Choroid plexus epithelial cell (primary cell): Measurements from ENCODE around the gene ZFHX3.

Experiments used
- DNase-seq: peaks from one replicate; pipeline ENCODE4 v3.0.0-alpha.2; 2010; ENCODE audit warnings: low read depth
- H3K4me3 ChIP-seq: 2 replicates; pipeline ENCODE4 v1.5.1; 2011; ENCODE audit warnings: low read depth, mild to moderate bottlenecking, control low read depth, low read length, moderate library complexity
- TF ChIP-seq, protein P1 (sequence below): conservative IDR thresholded peaks from 2 replicates; pipeline ENCODE4 v1.5.1; 2011; ENCODE audit warnings: low read depth, mild to moderate bottlenecking, control low read depth, inconsistent platforms, low read length, moderate library complexity

ZFHX3 gene

DNA sequence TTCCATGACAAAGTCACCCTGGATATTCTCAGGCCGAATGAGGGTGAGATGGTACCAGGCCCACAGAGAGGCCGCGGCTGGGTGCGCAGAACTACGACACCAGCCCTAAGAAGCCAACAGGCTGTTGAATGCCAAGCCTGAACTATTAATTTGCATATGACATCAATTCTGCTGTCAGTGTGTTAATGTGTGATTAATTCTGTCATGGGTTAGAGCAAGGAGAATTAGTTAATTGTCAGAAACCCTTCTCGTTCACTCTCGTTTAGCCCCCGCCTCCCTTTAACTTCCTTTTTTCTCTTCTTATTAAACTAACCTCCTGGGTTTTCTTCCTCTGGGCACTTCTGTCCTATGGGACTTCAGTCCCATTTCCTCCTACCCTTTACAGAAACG lies 123.4 kb downstream of the ZFHX3 start:
- DNase-seq, result no peak
- TF ChIP-seq, protein P1, sequence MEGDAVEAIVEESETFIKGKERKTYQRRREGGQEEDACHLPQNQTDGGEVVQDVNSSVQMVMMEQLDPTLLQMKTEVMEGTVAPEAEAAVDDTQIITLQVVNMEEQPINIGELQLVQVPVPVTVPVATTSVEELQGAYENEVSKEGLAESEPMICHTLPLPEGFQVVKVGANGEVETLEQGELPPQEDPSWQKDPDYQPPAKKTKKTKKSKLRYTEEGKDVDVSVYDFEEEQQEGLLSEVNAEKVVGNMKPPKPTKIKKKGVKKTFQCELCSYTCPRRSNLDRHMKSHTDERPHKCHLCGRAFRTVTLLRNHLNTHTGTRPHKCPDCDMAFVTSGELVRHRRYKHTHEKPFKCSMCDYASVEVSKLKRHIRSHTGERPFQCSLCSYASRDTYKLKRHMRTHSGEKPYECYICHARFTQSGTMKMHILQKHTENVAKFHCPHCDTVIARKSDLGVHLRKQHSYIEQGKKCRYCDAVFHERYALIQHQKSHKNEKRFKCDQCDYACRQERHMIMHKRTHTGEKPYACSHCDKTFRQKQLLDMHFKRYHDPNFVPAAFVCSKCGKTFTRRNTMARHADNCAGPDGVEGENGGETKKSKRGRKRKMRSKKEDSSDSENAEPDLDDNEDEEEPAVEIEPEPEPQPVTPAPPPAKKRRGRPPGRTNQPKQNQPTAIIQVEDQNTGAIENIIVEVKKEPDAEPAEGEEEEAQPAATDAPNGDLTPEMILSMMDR, result no peak
- H3K4me3 ChIP-seq, result no peak overlapping the region

DNA sequence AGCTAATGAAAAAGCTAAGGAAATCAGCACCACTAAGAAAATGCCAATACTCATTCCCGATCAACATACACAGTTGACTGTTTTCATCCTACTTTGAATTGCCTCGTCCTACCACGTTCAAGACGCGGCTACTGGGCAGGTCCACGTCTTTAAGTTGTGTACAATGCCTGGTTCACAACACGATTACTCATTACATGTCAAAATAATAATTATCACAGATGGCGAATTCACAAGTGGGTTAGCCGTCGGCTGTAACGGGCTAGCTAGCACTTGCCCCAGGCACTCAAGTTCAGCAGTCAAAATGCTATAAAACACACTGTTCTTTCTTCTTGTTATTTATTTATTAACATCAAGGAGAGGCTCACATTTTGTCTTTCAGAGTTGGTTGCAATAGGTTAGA lies 124.2 kb downstream of the ZFHX3 start:
- H3K4me3 ChIP-seq, result no peak overlapping the region
- TF ChIP-seq, protein P1, result no peak
- DNase-seq, result no peak

DNA sequence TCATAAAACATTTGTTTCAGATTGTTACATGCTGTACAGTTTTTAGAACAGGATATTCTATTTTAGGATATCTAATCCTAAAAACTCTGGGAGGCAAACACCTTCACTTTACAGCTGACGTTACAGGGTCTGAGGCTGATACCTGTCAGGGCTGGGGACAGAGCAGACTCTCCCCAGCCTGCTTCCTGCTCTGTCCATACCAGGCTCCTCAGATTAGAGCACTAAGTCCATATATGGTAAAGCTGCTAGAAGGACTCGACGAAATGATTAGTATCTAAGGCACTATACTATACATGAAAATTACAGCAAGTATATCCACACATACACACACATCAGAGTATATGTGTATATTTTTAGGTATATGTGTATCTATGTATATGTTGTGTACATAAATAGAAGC lies 125.2 kb downstream of the ZFHX3 start:
- TF ChIP-seq, protein P1, result no peak
- no peak overlapping the region for H3K4me3 ChIP-seq
- no peak for DNase-seq

DNA sequence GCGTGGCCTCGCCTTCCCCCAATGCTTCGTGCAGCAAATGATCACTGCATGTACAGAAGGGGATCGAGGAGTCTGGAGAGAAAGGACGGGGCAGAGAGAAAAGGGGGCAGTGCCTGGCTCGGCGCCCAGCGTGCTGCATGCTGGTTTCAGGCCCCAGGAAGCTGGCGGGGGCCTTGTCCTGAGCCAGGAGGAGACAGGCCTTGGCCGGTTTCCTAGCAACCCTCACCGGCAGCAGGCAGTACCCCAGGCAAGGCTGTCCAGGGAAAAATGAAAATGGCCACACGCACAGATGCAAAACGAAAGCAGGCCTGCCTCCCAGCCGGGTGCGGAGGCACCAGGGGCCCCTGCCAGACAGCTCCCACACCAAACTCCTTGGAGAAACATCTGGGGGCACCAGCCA lies 126.3 kb downstream of the ZFHX3 start:
- TF ChIP-seq, protein P1, result no peak
- H3K4me3 ChIP-seq, result peak overlapping the region; percentile 48
- DNase-seq, result peak; percentile 81

DNA sequence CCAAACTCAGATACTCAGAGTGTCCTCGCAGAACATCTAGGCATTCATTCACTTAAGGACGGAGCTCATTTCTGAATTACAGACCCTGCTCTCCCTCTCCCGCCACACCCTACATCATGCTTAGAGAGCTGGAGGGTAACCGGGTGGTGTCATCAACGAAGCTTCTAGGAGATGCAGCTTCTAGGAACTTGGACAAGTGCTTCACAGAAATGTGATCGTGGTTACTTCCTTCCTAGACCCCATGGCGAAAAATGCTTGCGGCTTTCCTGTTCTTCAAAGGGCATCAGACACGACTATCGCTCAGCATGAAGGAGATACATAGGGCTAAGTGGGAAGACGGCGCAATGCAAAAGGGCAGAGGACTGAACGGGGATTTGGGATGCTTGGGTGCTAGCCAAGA lies 126.8 kb downstream of the ZFHX3 start:
- no peak for DNase-seq
- no peak overlapping the region for H3K4me3 ChIP-seq
- TF ChIP-seq, protein P1, result no peak

DNA sequence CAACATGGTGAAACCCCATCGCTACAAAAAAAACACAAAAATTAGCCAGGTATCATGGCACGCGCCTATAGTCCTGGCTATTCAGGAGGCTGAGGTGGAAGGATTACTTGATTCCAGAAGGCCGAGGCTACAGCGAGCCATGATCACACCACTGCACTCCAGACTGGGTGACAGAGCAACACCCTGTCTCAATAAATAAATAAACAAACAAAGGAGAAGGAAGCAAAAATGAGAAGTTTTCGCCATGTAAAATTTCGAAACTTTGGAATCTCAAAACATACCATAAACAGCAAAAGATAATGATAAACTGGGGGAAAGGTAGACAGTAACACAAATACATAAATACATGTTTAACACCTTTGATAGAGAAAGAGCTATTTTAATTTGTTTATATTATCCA lies 130.9 kb downstream of the ZFHX3 start:
- no peak overlapping the region for H3K4me3 ChIP-seq
- no peak for DNase-seq
- TF ChIP-seq, protein P1, result no peak

DNA sequence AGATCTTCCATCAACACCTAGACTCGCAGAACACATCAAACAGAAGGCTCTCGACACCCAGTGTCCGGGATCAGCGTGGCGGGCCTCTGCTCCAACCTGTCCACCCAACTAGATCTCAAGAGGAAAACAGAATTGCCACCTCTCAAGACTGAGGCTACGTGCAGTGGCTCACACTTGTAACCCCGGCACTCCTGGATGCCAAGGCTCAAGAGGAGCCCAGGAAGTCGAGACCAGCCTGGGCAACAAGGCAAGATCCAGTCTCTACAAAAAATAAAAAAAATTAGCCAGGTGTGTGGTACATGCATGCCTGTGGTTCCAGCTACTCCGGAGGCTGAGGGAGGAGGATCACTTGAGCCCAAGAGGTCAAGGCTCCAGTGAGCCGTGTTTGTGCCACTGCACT lies 132.6 kb downstream of the ZFHX3 start:
- H3K4me3 ChIP-seq, result no peak overlapping the region
- TF ChIP-seq, protein P1, result no peak
- DNase-seq, result no peak
